ENCODE measurements around the gene LRP5. TPM values are rescaled to one million over a fixed set of nuclear protein-coding genes. Genes with fewer than 3 reads are reported as not detected.

The LRP5 gene
- total RNA-seq, 1 experiment from 2014 or later, result 55.2 TPM

DNA sequence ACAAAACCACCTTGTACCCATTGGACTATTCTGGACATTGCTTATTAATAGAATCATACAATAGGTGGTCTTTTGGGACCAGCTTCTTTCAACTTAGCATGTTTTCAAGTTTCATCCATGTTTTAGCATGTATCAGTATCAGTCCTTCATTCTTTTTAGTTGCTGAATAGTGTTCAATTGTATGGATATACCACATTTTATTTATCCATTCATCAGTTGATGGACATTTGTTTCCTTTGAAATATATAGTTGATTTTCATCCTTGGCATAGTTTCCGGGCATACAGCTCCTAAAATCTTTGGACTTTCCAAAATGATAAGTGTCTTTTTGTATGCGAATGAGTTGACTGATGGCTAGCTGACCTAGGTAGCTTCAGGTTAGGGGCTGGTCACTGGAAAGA lies 160.4 kb downstream of the LRP5 start:
- intact Hi-C loops (cut with micrococcal nuclease), result no loop called here
- CTCF ChIA-PET, result no interaction called here
- no TSS peak for BruUV-seq (replicated peaks)

More for the DNA sequence above, 160.4 kb downstream of the LRP5 start:
- H3K27me3 ChIP-seq (ENCODE audit: insufficient read depth, low read length), result no peaks in the 10 kb centered on the region
- TF ChIP-seq CEBPB (IDR thresholded peaks at IDR 0.05; ENCODE audit: low read depth) (no peak), EZH2 (IDR thresholded peaks at IDR 0.05) (no peak), POLR2AphosphoS5 (IDR thresholded peaks at IDR 0.05; ENCODE audit: low read depth, low read length) (no peak), ZNF274 (IDR thresholded peaks at IDR 0.05; ENCODE audit: low read depth, low read length) (no peak), EGR1 (IDR thresholded peaks at IDR 0.05; ENCODE audit: low read depth) (no peak), SP1 (IDR thresholded peaks at IDR 0.05; ENCODE audit: low read depth) (no peak), EZH2phosphoT487 (IDR thresholded peaks at IDR 0.05; ENCODE audit: borderline replicate concordance) (no peak)
- TF ChIP-seq, protein P1, sequence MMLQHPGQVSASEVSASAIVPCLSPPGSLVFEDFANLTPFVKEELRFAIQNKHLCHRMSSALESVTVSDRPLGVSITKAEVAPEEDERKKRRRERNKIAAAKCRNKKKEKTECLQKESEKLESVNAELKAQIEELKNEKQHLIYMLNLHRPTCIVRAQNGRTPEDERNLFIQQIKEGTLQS (IDR thresholded peaks at IDR 0.05), result no peak
- TF ChIP-seq, protein P2, sequence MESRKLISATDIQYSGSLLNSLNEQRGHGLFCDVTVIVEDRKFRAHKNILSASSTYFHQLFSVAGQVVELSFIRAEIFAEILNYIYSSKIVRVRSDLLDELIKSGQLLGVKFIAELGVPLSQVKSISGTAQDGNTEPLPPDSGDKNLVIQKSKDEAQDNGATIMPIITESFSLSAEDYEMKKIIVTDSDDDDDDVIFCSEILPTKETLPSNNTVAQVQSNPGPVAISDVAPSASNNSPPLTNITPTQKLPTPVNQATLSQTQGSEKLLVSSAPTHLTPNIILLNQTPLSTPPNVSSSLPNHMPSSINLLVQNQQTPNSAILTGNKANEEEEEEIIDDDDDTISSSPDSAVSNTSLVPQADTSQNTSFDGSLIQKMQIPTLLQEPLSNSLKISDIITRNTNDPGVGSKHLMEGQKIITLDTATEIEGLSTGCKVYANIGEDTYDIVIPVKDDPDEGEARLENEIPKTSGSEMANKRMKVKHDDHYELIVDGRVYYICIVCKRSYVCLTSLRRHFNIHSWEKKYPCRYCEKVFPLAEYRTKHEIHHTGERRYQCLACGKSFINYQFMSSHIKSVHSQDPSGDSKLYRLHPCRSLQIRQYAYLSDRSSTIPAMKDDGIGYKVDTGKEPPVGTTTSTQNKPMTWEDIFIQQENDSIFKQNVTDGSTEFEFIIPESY (IDR thresholded peaks at IDR 0.05; ENCODE audit: extremely low read depth, insufficient replicate concordance, low read length), result no peak
- TF ChIP-seq, protein P3, sequence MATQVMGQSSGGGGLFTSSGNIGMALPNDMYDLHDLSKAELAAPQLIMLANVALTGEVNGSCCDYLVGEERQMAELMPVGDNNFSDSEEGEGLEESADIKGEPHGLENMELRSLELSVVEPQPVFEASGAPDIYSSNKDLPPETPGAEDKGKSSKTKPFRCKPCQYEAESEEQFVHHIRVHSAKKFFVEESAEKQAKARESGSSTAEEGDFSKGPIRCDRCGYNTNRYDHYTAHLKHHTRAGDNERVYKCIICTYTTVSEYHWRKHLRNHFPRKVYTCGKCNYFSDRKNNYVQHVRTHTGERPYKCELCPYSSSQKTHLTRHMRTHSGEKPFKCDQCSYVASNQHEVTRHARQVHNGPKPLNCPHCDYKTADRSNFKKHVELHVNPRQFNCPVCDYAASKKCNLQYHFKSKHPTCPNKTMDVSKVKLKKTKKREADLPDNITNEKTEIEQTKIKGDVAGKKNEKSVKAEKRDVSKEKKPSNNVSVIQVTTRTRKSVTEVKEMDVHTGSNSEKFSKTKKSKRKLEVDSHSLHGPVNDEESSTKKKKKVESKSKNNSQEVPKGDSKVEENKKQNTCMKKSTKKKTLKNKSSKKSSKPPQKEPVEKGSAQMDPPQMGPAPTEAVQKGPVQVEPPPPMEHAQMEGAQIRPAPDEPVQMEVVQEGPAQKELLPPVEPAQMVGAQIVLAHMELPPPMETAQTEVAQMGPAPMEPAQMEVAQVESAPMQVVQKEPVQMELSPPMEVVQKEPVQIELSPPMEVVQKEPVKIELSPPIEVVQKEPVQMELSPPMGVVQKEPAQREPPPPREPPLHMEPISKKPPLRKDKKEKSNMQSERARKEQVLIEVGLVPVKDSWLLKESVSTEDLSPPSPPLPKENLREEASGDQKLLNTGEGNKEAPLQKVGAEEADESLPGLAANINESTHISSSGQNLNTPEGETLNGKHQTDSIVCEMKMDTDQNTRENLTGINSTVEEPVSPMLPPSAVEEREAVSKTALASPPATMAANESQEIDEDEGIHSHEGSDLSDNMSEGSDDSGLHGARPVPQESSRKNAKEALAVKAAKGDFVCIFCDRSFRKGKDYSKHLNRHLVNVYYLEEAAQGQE (IDR thresholded peaks at IDR 0.05; ENCODE audit: low read depth), result no peak
- RAD21 ChIA-PET (ENCODE audit: low non-redundant PET in 1 of 2, low total read pairs in 2 of 2, uncharacterized antibody in 2 of 2, unreplicated experiment in 2 of 2), result no interaction called here
- no peaks in the 10 kb centered on the region for H3K9me3 ChIP-seq (ENCODE audit: control insufficient read depth in 1 of 2, insufficient read depth in 1 of 2, low read depth in 1 of 2, low read length in 2 of 2)
- peaks cover 0 to 42% of the 10 kb centered on the region in 2 experiments; a peak in 2 of 4 replicates for H3K4me1 ChIP-seq (ENCODE audit: control insufficient read depth in 1 of 2, insufficient read depth in 2 of 2, low read length in 2 of 2)
- POLR2A ChIA-PET, result no interaction called here
- H3K79me2 ChIP-seq (ENCODE audit: insufficient read depth, low read length), result peaks cover 92% of the 10 kb centered on the region
- H3K27ac ChIP-seq (ENCODE audit: low read depth, low read length), result no peak overlapping the region
- no peak for DNase-seq (ENCODE audit: low read depth, low spot score)
- no peak overlapping the region for H3K4me2 ChIP-seq (ENCODE audit: low read length)
- peaks cover 0 to 16% of the 10 kb centered on the region in 2 experiments; a peak in 1 of 4 replicates for H3K36me3 ChIP-seq (ENCODE audit: control insufficient read depth in 1 of 2, insufficient read depth in 2 of 2, low read length in 2 of 2)
- no peak overlapping the region for H2AFZ ChIP-seq (ENCODE audit: low read depth, low read length, poor library complexity, severe bottlenecking)
- no peak for ATAC-seq
- peaks cover 24% of the 10 kb centered on the region; the same call in 1 of the 2 replicates for H4K20me1 ChIP-seq (ENCODE audit: insufficient read depth)
- no peak overlapping the region for H3K4me3 ChIP-seq (replicated peaks in 1 of 2; ENCODE audit: low read depth in 1 of 2, low read length in 2 of 2)
- H3K9ac ChIP-seq (ENCODE audit: low read length), result no peak overlapping the region
- H3K9me2 ChIP-seq (ENCODE audit: insufficient read depth), result no peaks in the 10 kb centered on the region

All from HCT116 (cell line).